Endothelial cell of umbilical vein (primary cell): ENCODE data around the gene TMEM59L. TPM values are rescaled to one million over a fixed set of nuclear protein-coding genes. Genes with fewer than 3 reads are reported as not detected.

Experiments
- BruUV-seq: library from RNA; stranded (reverse); fragments of 400-500 nt; replicated peaks from 2 replicates; lab custom pipeline; 2021; lab: Mats Ljungman, UMichigan
- CTCF ChIA-PET: fragments of 300-600, 350-600 bp; sonication (Branson Sonifier 250); formaldehyde crosslinking; loops from one replicate; lab custom pipeline; 2021; ENCODE audit warnings: antibody characterized with exemption, inconsistent platforms; lab: Charles Lee
- POLR2A ChIA-PET: fragments of 300-600, 350-600 bp; sonication (Branson Sonifier 250); formaldehyde crosslinking; loops from one replicate; lab custom pipeline; 2021; ENCODE audit warnings: antibody characterized with exemption, inconsistent platforms; lab: Charles Lee
- DNase-seq: peaks from one replicate; pipeline ENCODE4 v3.0.0-alpha.2; 2011; ENCODE audit warnings: low read depth, low spot score
- FAIRE-seq: peaks from 2 replicates; lab custom pipeline; 2011; peaks lifted over from hg19 to GRCh38; lab: Jason Lieb, UNC
- H2AFZ ChIP-seq: 2 replicates; pipeline ENCODE4 v1.6.0; 2012; ENCODE audit warnings: low read depth, low read length, control low read depth, inconsistent platforms
- H3K27ac ChIP-seq: 2 replicates; pipeline ENCODE4 v1.5.1; 2011; ENCODE audit warnings: low read depth, mild to moderate bottlenecking, control low read depth, low read length, moderate library complexity; ENCODE audit not compliant: insufficient read depth
- H3K27me3 ChIP-seq, 2 experiments: 2 replicates each; pipeline versions ENCODE4 v1.6.0 to v1.6.1; 2011; ENCODE audit warnings: low read length in 2 of 2, mixed read lengths in 1 of 2; ENCODE audit not compliant: control insufficient read depth in 2 of 2, insufficient read depth in 2 of 2
- H3K36me3 ChIP-seq, 2 experiments: 2 replicates in 1 of 2; 3 replicates in 1 of 2; pipeline ENCODE4 v1.5.1; 2011; ENCODE audit warnings: low read length in 2 of 2, mild to moderate bottlenecking in 1 of 2, moderate library complexity in 1 of 2; ENCODE audit not compliant: control insufficient read depth in 2 of 2, insufficient read depth in 2 of 2; ENCODE audit errors: extremely low read depth in 1 of 2
- H3K4me1 ChIP-seq: 3 replicates; pipeline ENCODE4 v1.5.1; 2011; ENCODE audit warnings: mild to moderate bottlenecking, low read length; ENCODE audit not compliant: control insufficient read depth, insufficient read depth; ENCODE audit errors: extremely low read depth
- H3K4me2 ChIP-seq: 2 replicates; pipeline ENCODE4 v1.6.1; 2011; ENCODE audit warnings: low read length, control low read depth, mixed read lengths; ENCODE audit not compliant: insufficient read depth
- H3K4me3 ChIP-seq, 3 experiments: fragments of 200-600 bp in 1 of 3; sonication (generic), shearing (Covaris generic) in 1 of 3; replicated peaks in 1 of 3; 2 replicates each; pipeline ENCODE4 v1.5.1; 2011 to 2016; ENCODE audit warnings: control low read depth in 3 of 3, low read length in 3 of 3, mild to moderate bottlenecking in 2 of 3, inconsistent platforms in 1 of 3, low read depth in 1 of 3, moderate library complexity in 1 of 3; ENCODE audit not compliant: insufficient read depth in 1 of 3
- H3K79me2 ChIP-seq: 2 replicates; pipeline ENCODE4 v1.6.0; 2012; ENCODE audit warnings: low read length, inconsistent platforms; ENCODE audit not compliant: control insufficient read depth, insufficient read depth
- H3K9ac ChIP-seq: replicated peaks from 2 replicates; pipeline ENCODE3; 2011; ENCODE audit warnings: low read length, control low read depth; ENCODE audit not compliant: insufficient read depth; ENCODE audit errors: extremely low read depth
- H3K9me1 ChIP-seq: replicated peaks from 3 replicates; pipeline ENCODE4 v1.6.0; 2011; ENCODE audit warnings: mild to moderate bottlenecking, low read length; ENCODE audit not compliant: control insufficient read depth, insufficient read depth; ENCODE audit errors: extremely low read depth
- H3K9me3 ChIP-seq: replicated peaks from 2 replicates; pipeline ENCODE4 v1.5.1; 2012; ENCODE audit warnings: low read length, inconsistent platforms; ENCODE audit not compliant: control insufficient read depth, insufficient read depth
- H4K20me1 ChIP-seq: replicated peaks from 2 replicates; pipeline ENCODE3; 2011; ENCODE audit warnings: mild to moderate bottlenecking, low read length; ENCODE audit not compliant: control insufficient read depth, insufficient read depth; ENCODE audit errors: extremely low read depth
- EZH2 ChIP-seq: IDR thresholded peaks from 2 replicates; pipeline ENCODE4 v1.6.1; 2012; ENCODE audit warnings: borderline replicate concordance, low read depth, mild to moderate bottlenecking, moderate library complexity, low read length, inconsistent platforms; ENCODE audit not compliant: severe bottlenecking
- GATA2 ChIP-seq: IDR thresholded peaks from 2 replicates; pipeline ENCODE4 v1.7.0; 2011; ENCODE audit warnings: low read depth, mild to moderate bottlenecking, moderate library complexity, mixed read lengths, low read length; ENCODE audit not compliant: insufficient read length, insufficient read depth
- MYC ChIP-seq: IDR thresholded peaks from one replicate; pipeline ENCODE4 v1.6.1; 2011; ENCODE audit warnings: mild to moderate bottlenecking, low read depth, low read length
- POLR2A ChIP-seq: IDR thresholded peaks from 2 replicates; pipeline ENCODE4 v1.6.1; 2012; ENCODE audit warnings: low read depth, mild to moderate bottlenecking, control low read depth, low read length
- POLR2AphosphoS5 ChIP-seq: IDR thresholded peaks from 2 replicates; pipeline ENCODE4 v1.6.1; 2012; ENCODE audit warnings: low read depth, mild to moderate bottlenecking, control low read depth, low read length, moderate library complexity; ENCODE audit not compliant: insufficient read depth
- dilution Hi-C: fragments of 300-500 bp; cut with MboI; formaldehyde crosslinking; loops from one replicate; pipeline ENCODE4 v1.15.0; 2019; ENCODE audit warnings: low sequenced_read_pairs; ENCODE audit not compliant: extremely low pct_ligation_motif_present
- intact Hi-C: fragments of 100-400 bp; cut with micrococcal nuclease; formaldehyde crosslinking; loops from one replicate; pipeline ENCODE4 v1.10.0; 2022
- polyA plus RNA-seq, 4 experiments: library from polyadenylated mRNA; depleted of rRNA in 3 of 4; stranded (reverse) in 3 of 4; unstranded in 1 of 4; fragments of >200 nt; gene quantifications; 2 replicates each; pipeline versions ENCODE4 v1.2.1 to v1.2.3, GENCODE V29; 2011 to 2012; ENCODE audit warnings: missing spikeins in 1 of 4
- total RNA-seq: library from RNA; stranded (reverse); gene quantifications from 2 replicates; pipeline ENCODE4 v1.2.3, GENCODE V29; 2021

TMEM59L gene
- total and polyA plus RNA-seq, 2 donors (not counting 3 experiments of a cell fraction or from before 2014, with no cell fraction given) = 0.43 to 0.97 TPM

GRCh38 chr19:18629166-18630088 is 16.8 kb downstream of the TMEM59L start:
- Histone ChIP-seq H2AFZ (no peak overlapping the region), H3K4me1 (no peaks in the 10 kb centered on the region), H4K20me1 (no peaks in the 10 kb centered on the region), H3K4me2 (no peak overlapping the region), H3K9me1 (no peaks in the 10 kb centered on the region), H3K27ac (no peak overlapping the region), H3K36me3 (no peaks in the 10 kb centered on the region), H3K9me3 (no peaks in the 10 kb centered on the region), H3K27me3 (no peaks in the 10 kb centered on the region), H3K4me3 (no peak overlapping the region), H3K9ac (no peak overlapping the region), H3K79me2 (no peaks in the 10 kb centered on the region)
- POLR2A ChIA-PET = interaction anchor here (0.5 kb wide), 1 partner anchor 172 kb away, joined by 3 read pairs; no protein-coding TSS in a partner anchor
- intact Hi-C loops (no loop called here), dilution Hi-C loops (no loop called here)
- no TSS peak for BruUV-seq
- FAIRE-seq = no peak
- no peak for DNase-seq
- no peak for TF ChIP-seq POLR2AphosphoS5
- no peak for TF ChIP-seq POLR2A
- no peak for TF ChIP-seq EZH2
- no peak for TF ChIP-seq MYC
- TF ChIP-seq GATA2 = no peak
- CTCF ChIA-PET = interaction anchor here (0.9 to 1.2 kb wide), 2 partner anchors 11 to 43 kb away, joined by 3 to 4 read pairs; no protein-coding TSS in a partner anchor

- H3K79me2 ChIP-seq = no peaks in the 10 kb centered on the region
- intact Hi-C loops = no loop called here
- H2AFZ ChIP-seq = no peak overlapping the region
- dilution Hi-C loops = no loop called here
- ChIA-PET POLR2A (no interaction called here), CTCF (no interaction called here)
- no peaks in the 10 kb centered on the region for H3K27me3 ChIP-seq
- FAIRE-seq = no peak
- no peak overlapping the region for H3K4me3 ChIP-seq
- no peaks in the 10 kb centered on the region for H4K20me1 ChIP-seq
- no peaks in the 10 kb centered on the region for H3K9me1 ChIP-seq
- no peak overlapping the region for H3K27ac ChIP-seq
- DNase-seq = no peak
- H3K4me2 ChIP-seq = no peak overlapping the region
- no TSS peak for BruUV-seq
- no peaks in the 10 kb centered on the region for H3K9me3 ChIP-seq
- peaks cover 4% of the 10 kb centered on the region for H3K4me1 ChIP-seq
- H3K36me3 ChIP-seq = no peaks in the 10 kb centered on the region
- no peak for TF ChIP-seq POLR2A
- TF ChIP-seq EZH2 = no peak
- TF ChIP-seq MYC = no peak
- no peak overlapping the region for H3K9ac ChIP-seq
These were observed 20.7 kb downstream of the TMEM59L start for GRCh38 chr19:18633321-18633720.
